ENCODE measurements around the gene NGLY1. TPM values are rescaled to one million over a fixed set of nuclear protein-coding genes. Genes with fewer than 3 reads are reported as not detected.

Gene NGLY1
- total RNA-seq, 1 donor: 36.3 TPM

DNA sequence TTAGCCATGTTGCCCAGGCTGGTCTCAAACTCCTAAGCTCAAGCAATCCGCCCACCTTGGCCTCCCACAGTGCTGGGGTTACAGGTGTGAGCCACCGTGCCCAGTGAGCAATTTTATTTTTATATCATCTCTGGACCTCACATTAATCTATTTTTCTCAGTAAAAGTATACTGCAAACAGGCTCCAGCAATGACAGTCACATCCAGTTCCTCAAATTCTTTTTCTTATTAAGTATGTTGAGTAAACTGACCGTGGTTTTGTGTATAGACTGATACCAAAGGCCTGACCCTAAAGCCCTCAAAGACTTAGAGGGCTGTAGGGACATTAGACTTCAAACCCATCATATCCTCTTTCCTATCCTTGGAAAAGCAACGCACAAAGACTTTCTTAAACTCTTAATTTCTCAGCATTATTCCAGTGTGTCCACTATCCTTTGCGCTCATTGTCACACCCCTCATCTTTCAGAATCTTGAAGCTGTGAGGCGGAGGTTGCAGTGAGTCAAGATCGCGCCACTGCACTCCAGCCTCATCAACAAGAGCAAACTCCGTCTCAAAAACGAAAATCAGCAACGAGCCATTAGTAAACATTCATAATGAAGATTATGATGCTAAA is 2.0 kb downstream of the NGLY1 start:
- TF ChIP-seq, protein P1, sequence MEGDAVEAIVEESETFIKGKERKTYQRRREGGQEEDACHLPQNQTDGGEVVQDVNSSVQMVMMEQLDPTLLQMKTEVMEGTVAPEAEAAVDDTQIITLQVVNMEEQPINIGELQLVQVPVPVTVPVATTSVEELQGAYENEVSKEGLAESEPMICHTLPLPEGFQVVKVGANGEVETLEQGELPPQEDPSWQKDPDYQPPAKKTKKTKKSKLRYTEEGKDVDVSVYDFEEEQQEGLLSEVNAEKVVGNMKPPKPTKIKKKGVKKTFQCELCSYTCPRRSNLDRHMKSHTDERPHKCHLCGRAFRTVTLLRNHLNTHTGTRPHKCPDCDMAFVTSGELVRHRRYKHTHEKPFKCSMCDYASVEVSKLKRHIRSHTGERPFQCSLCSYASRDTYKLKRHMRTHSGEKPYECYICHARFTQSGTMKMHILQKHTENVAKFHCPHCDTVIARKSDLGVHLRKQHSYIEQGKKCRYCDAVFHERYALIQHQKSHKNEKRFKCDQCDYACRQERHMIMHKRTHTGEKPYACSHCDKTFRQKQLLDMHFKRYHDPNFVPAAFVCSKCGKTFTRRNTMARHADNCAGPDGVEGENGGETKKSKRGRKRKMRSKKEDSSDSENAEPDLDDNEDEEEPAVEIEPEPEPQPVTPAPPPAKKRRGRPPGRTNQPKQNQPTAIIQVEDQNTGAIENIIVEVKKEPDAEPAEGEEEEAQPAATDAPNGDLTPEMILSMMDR (IDR thresholded peaks at IDR 0.05; ENCODE audit: insufficient read depth, low read depth, low read length): no peak
- no peak overlapping the region for H3K4me3 ChIP-seq (ENCODE audit: low read depth, low read length)
- DNase-seq (ENCODE audit: low read depth): no peak

DNA sequence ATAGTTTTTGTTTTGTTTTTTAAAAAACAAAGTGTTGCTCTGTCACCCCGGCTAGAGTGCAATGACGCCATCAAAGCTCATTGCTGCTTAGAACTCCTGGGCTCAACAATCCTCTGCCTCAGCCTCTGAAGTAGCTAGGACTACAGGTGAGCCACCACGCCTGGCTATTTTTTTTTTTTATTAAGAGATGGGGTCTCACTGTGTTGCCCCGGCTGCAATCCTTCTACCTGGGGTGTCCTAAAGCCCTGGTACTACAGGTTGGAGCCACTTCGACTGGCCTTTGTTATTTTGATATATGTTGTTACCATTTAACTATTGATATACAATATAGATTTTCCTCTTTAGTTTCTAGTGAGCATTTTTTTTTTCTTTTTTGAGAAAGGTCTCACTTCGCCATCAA is 2.6 kb downstream of the NGLY1 start:
- TF ChIP-seq, protein P1 (IDR thresholded peaks at IDR 0.05; ENCODE audit: insufficient read depth, low read depth, low read length): no peak
- no peak for DNase-seq (ENCODE audit: low read depth)
- no peak overlapping the region for H3K4me3 ChIP-seq (ENCODE audit: low read depth, low read length)

DNA sequence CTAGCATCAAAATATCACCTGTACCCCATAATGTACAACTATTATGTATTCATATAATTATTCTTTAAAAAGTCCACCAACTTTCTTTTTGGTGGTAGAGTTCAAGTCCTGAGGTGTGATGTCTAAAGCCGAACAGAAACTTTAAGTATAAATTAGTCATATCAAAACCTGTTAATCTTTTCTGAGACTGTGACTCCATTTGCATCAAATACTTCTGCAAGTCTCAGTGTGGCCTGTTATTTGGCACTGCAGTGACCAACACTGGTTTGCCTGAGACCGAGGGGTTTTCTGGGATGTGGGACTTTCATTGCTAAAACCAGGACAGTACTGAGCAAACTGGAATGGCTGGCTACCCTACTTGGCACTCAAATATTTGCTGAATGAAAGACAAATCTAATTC is 7.3 kb downstream of the NGLY1 start:
- no peak overlapping the region for H3K4me3 ChIP-seq (ENCODE audit: low read depth, low read length)
- DNase-seq (ENCODE audit: low read depth): no peak
- TF ChIP-seq, protein P1 (IDR thresholded peaks at IDR 0.05; ENCODE audit: insufficient read depth, low read depth, low read length): no peak

DNA sequence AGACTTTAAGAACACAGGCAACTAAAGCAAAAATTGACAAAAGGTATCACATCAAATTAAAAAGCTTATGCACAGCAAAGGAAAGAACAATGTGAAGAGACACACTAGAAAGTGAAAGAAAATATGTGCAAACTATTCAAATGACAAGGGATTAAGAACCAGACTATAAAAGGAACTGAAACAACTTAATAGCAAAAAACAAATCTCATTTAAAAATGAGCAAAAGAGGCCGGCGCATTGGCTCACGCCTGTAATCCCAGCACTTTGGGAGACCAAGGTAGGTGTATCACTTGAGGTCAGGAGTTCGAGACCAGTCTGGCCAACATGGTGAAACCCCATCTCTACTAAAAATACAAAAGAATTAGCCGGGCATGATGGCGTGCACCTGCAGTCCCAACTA is 14.4 kb downstream of the NGLY1 start:
- DNase-seq (ENCODE audit: low read depth): no peak
- no peak overlapping the region for H3K4me3 ChIP-seq (ENCODE audit: low read depth, low read length)
- TF ChIP-seq, protein P1 (IDR thresholded peaks at IDR 0.05; ENCODE audit: insufficient read depth, low read depth, low read length): no peak

DNA sequence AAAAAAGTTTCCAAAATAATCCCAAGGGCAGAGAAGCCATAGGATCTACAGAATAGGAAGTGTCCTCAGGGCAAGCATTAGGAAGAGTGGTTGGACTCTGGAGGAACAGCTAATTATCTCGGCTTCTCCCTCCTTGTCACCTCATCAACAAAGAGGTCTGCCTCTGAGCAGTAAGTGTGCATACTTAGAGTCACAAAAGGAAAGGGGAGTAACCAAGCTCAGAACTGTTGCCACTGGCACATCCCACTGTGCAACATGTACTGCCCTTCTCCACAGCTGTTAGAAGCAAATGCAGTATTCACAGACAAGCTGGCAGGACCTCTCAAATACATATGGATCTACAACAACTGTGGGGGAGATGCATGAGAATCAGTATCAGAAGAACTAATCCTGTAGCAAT is 31.5 kb downstream of the NGLY1 start:
- H3K4me3 ChIP-seq (ENCODE audit: low read depth, low read length): no peak overlapping the region
- DNase-seq (ENCODE audit: low read depth): no peak
- TF ChIP-seq, protein P1 (IDR thresholded peaks at IDR 0.05; ENCODE audit: insufficient read depth, low read depth, low read length): no peak

DNA sequence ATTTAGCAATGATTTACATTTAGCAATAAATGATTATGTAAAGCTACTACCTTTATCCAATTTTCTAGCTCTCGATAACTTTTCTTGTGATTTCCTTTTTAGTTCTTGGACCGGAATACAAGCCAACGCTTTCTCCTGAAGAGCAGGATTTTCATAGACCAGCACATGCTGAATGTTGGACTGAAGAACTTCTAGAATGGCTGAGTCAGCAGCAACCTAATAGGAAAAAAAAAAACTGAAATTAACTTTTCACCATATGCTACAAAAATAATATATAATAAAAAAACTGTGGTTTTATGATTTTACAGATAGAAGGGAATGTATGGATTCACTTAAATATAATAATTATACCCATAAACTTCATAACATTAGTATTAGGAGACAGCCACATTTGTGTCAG is 32.2 kb downstream of the NGLY1 start:
- H3K4me3 ChIP-seq (ENCODE audit: low read depth, low read length): no peak overlapping the region
- DNase-seq (ENCODE audit: low read depth): no peak
- TF ChIP-seq, protein P1 (IDR thresholded peaks at IDR 0.05; ENCODE audit: insufficient read depth, low read depth, low read length): no peak

DNA sequence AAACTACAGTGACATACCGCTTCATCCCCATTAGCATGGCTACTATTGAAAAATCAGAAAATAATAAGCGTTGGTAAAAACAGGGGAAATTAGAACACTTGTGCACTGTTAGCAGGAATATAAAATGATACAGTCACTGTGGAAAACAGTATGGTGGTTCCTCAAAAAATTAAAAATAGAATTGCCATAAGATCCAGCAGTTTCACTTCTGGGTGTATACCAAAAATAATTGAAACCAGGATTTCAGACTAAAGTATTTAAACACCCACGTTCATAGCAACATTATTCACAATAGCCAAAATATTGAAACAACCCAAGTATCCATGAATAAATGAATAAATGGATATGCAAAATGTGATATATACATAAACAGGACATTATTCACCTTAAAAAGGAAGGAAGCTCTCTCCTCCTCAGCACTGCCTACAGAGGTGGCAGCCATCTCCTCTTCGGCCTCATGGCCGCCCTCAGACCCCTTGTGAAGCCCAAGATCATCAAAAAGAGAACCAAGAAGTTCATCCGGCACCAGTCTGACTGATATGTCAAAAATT is 34.1 kb downstream of the NGLY1 start:
- no peak for DNase-seq (ENCODE audit: low read depth)
- TF ChIP-seq, protein P1 (IDR thresholded peaks at IDR 0.05; ENCODE audit: insufficient read depth, low read depth, low read length): no peak

More for the DNA sequence above, 34.1 kb downstream of the NGLY1 start:
- H3K4me3 ChIP-seq (ENCODE audit: low read depth, low read length): no peak overlapping the region

All from fibroblast of villous mesenchyme (primary cell).